DND-41 (cell line): ENCODE measurements around the gene CC2D2A.

Experiments
- ATAC-seq: fragments of 200-7000 bp; cut with Tn5 transposase; 3 replicates; pipeline ENCODE4 v1.9.1; 2021; ENCODE audit warnings: low read depth; ENCODE audit not compliant: insufficient read depth
- DNase-seq: peaks from one replicate; pipeline ENCODE4 v3.0.0-alpha.2; 2020
- H2AFZ ChIP-seq: 2 replicates; pipeline ENCODE4 v1.6.0; 2012; ENCODE audit warnings: low read depth, low read length
- H3K27ac ChIP-seq: 2 replicates; pipeline ENCODE4 v1.5.1; 2012; ENCODE audit warnings: low read length, inconsistent platforms
- H3K27me3 ChIP-seq: fragments of 200-600 bp; sonication (generic); 2 replicates; pipeline ENCODE4 v1.6.0; 2012; ENCODE audit warnings: low read length, mild to moderate bottlenecking, inconsistent platforms; ENCODE audit not compliant: insufficient read depth, poor library complexity
- H3K36me3 ChIP-seq: 2 replicates; pipeline ENCODE4 v1.5.1; 2012; ENCODE audit warnings: low read length, inconsistent platforms; ENCODE audit not compliant: insufficient read depth
- H3K4me1 ChIP-seq: 2 replicates; pipeline ENCODE4 v1.5.1; 2012; ENCODE audit warnings: mild to moderate bottlenecking, low read length; ENCODE audit not compliant: insufficient read depth
- H3K4me2 ChIP-seq: 2 replicates; pipeline ENCODE4 v1.6.0; 2012; ENCODE audit warnings: mild to moderate bottlenecking, moderate library complexity, low read length, inconsistent platforms; ENCODE audit not compliant: insufficient read depth
- H3K4me3 ChIP-seq, 2 experiments: fragments of 200-600 bp in 1 of 2; shearing (Covaris generic) in 1 of 2; 2 replicates each; pipeline ENCODE4 v1.5.1; 2012 to 2016; ENCODE audit warnings: inconsistent platforms in 2 of 2, low read length in 2 of 2, mild to moderate bottlenecking in 2 of 2, low read depth in 1 of 2, moderate library complexity in 1 of 2
- H3K79me2 ChIP-seq: 2 replicates; pipeline ENCODE4 v1.6.0; 2012; ENCODE audit warnings: low read length, inconsistent platforms; ENCODE audit not compliant: insufficient read depth
- H3K9ac ChIP-seq: 2 replicates; pipeline ENCODE4 v1.6.0; 2012; ENCODE audit warnings: low read depth, mild to moderate bottlenecking, inconsistent platforms, low read length, moderate library complexity
- H3K9me3 ChIP-seq: 2 replicates; pipeline ENCODE4 v1.5.1; 2012; ENCODE audit warnings: low read length, moderate library complexity, mild to moderate bottlenecking, inconsistent platforms; ENCODE audit not compliant: insufficient read depth, severe bottlenecking
- H4K20me1 ChIP-seq: 2 replicates; pipeline ENCODE4 v1.6.0; 2012; ENCODE audit warnings: low read length; ENCODE audit not compliant: insufficient read depth
- CTCF ChIP-seq: IDR thresholded peaks from 2 replicates; pipeline ENCODE4 v1.5.1; 2012; ENCODE audit warnings: borderline replicate concordance, low read length, moderate library complexity, mild to moderate bottlenecking; ENCODE audit not compliant: poor library complexity, severe bottlenecking; ENCODE audit errors: extremely low read depth
- EZH2 ChIP-seq: IDR thresholded peaks from 3 replicates; pipeline ENCODE4 v1.6.1; 2012; ENCODE audit warnings: borderline replicate concordance, low read depth, mild to moderate bottlenecking, moderate library complexity, low read length, inconsistent platforms; ENCODE audit not compliant: severe bottlenecking

CC2D2A gene

GRCh38 chr4:15600176-15600575 is 130.5 kb downstream of the CC2D2A start:
- H3K27me3 ChIP-seq = no peaks in the 10 kb centered on the region
- no peak for ATAC-seq
- H3K9me3 ChIP-seq = no peaks in the 10 kb centered on the region
- H3K79me2 ChIP-seq = no peaks in the 10 kb centered on the region
- H3K36me3 ChIP-seq = peaks cover 42% of the 10 kb centered on the region; the same call in 1 of the 2 replicates
- no peak overlapping the region for H3K4me3 ChIP-seq
- H3K9ac ChIP-seq = no peak overlapping the region
- H2AFZ ChIP-seq = no peak overlapping the region
- H3K4me1 ChIP-seq = no peaks in the 10 kb centered on the region
- no peak overlapping the region for H3K27ac ChIP-seq
- TF ChIP-seq CTCF (no peak), EZH2 (no peak)
- no peak overlapping the region for H3K4me2 ChIP-seq
- H4K20me1 ChIP-seq = no peaks in the 10 kb centered on the region
- DNase-seq = no peak

- Histone ChIP-seq H2AFZ (no peak overlapping the region), H3K4me3 (no peak overlapping the region), H3K9me3 (no peaks in the 10 kb centered on the region), H3K27ac (no peak overlapping the region), H3K4me2 (no peak overlapping the region), H3K27me3 (no peaks in the 10 kb centered on the region), H3K4me1 (no peaks in the 10 kb centered on the region), H4K20me1 (no peaks in the 10 kb centered on the region), H3K9ac (no peak overlapping the region), H3K36me3 (peaks cover 48% of the 10 kb centered on the region; the same call in 1 of the 2 replicates), H3K79me2 (no peaks in the 10 kb centered on the region)
- ATAC-seq (no peak), DNase-seq (no peak)
- TF ChIP-seq EZH2 (no peak), CTCF (no peak)
Measured at GRCh38 chr4:15601862-15602261, 132.2 kb downstream of the CC2D2A start.

GRCh38 chr4:15605537-15605936 is 135.9 kb downstream of the CC2D2A start:
- H3K27ac ChIP-seq = no peak overlapping the region
- H3K36me3 ChIP-seq = peaks cover 55% of the 10 kb centered on the region; the same call in 1 of the 2 replicates
- H3K9ac ChIP-seq = no peak overlapping the region
- TF ChIP-seq EZH2 = no peak
- no peak for TF ChIP-seq CTCF
- no peaks in the 10 kb centered on the region for H4K20me1 ChIP-seq
- no peak for ATAC-seq
- no peaks in the 10 kb centered on the region for H3K27me3 ChIP-seq
- no peaks in the 10 kb centered on the region for H3K9me3 ChIP-seq
- H2AFZ ChIP-seq = no peak overlapping the region
- no peaks in the 10 kb centered on the region for H3K4me1 ChIP-seq
- no peak for DNase-seq
- no peak overlapping the region for H3K4me2 ChIP-seq
- H3K79me2 ChIP-seq = no peaks in the 10 kb centered on the region
- no peak overlapping the region for H3K4me3 ChIP-seq

GRCh38 chr4:15610855-15611254 is 141.2 kb downstream of the CC2D2A start:
- TF ChIP-seq EZH2 = no peak
- no peak for TF ChIP-seq CTCF
- Histone ChIP-seq H3K27ac (no peak overlapping the region), H3K36me3 (peaks cover 32% of the 10 kb centered on the region), H4K20me1 (peaks cover 6% of the 10 kb centered on the region), H2AFZ (no peak overlapping the region), H3K79me2 (peaks cover 11% of the 10 kb centered on the region), H3K27me3 (no peaks in the 10 kb centered on the region), H3K9ac (no peak overlapping the region), H3K4me1 (no peaks in the 10 kb centered on the region), H3K9me3 (no peaks in the 10 kb centered on the region), H3K4me2 (no peak overlapping the region), H3K4me3 (no peak overlapping the region)
- DNase-seq (no peak), ATAC-seq (no peak)
